ENCODE results near the gene DES.

Gene DES

GRCh38 chr2:219435701-219436100, 17.5 kb downstream of the DES start:
- no peak for DNase-seq (ENCODE audit: extremely low read depth, low read depth)

GRCh38 chr2:219436491-219436890, 18.3 kb downstream of the DES start:
- no peak for DNase-seq (ENCODE audit: extremely low read depth, low read depth)
- no peak for TF ChIP-seq CTCF (IDR thresholded peaks at IDR 0.05; ENCODE audit: low read depth, low read length)

More at GRCh38 chr2:219435701-219436100, 17.5 kb downstream of the DES start:
- TF ChIP-seq CTCF (IDR thresholded peaks at IDR 0.05; ENCODE audit: low read depth, low read length): no peak

GRCh38 chr2:219437141-219437540, 19.0 kb downstream of the DES start:
- no peak for TF ChIP-seq CTCF (IDR thresholded peaks at IDR 0.05; ENCODE audit: low read depth, low read length)
- DNase-seq (ENCODE audit: extremely low read depth, low read depth): no peak

- no peak for DNase-seq (ENCODE audit: extremely low read depth, low read depth)
- no peak for TF ChIP-seq CTCF (IDR thresholded peaks at IDR 0.05; ENCODE audit: low read depth, low read length)
Observed at GRCh38 chr2:219437690-219438206, 19.6 kb downstream of the DES start.

GRCh38 chr2:219438453-219438852, 20.3 kb downstream of the DES start:
- DNase-seq (ENCODE audit: extremely low read depth, low read depth): no peak
- no peak for TF ChIP-seq CTCF (IDR thresholded peaks at IDR 0.05; ENCODE audit: low read depth, low read length)

GRCh38 chr2:219439506-219439905, 21.3 kb downstream of the DES start:
- DNase-seq (ENCODE audit: extremely low read depth, low read depth): no peak
- no peak for TF ChIP-seq CTCF (IDR thresholded peaks at IDR 0.05; ENCODE audit: low read depth, low read length)

GRCh38 chr2:219440388-219441256, 22.4 kb downstream of the DES start:
- DNase-seq (ENCODE audit: extremely low read depth, low read depth): no peak
- no peak for TF ChIP-seq CTCF (IDR thresholded peaks at IDR 0.05; ENCODE audit: low read depth, low read length)

Data from AG09319 (cell line).